ENCODE results near the gene PTGER3. TPM values are rescaled to one million over a fixed set of nuclear protein-coding genes. Genes with fewer than 3 reads are reported as not detected.

The PTGER3 gene
- total RNA-seq, 1 donor from 2014 or later, result 2.6 TPM

DNA sequence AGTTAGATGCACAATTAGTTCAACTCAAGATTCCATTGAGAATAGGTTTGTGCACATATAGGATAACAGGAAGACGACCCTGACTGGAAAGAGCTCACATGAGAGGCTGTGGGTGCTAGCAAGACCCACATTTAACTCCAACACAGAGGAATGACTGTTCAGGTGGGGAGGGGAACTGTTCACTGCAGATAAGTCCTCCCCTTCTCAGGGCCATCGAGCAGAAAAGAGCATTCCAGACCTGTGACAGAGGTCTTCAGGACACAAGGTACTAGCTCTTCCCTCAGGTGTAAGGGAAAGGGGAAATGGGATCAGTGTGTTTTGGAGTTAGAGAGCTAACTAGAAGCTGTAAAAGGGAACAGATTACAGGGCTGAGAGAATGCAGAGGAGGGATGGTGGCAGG lies 8.7 kb downstream of the PTGER3 start:
- H3K9me3 ChIP-seq (ENCODE audit: control insufficient read depth in 3 of 3, low read length in 3 of 3), result no peaks in the 10 kb centered on the region
- peaks cover 0 to 3% (median 2%) of the 10 kb centered on the region in 3 donors for H3K27me3 ChIP-seq (ENCODE audit: control insufficient read depth in 3 of 3, insufficient read depth in 3 of 3, low read length in 3 of 3)
- H3K27ac ChIP-seq (ENCODE audit: low read depth, low read length), result no peak overlapping the region

DNA sequence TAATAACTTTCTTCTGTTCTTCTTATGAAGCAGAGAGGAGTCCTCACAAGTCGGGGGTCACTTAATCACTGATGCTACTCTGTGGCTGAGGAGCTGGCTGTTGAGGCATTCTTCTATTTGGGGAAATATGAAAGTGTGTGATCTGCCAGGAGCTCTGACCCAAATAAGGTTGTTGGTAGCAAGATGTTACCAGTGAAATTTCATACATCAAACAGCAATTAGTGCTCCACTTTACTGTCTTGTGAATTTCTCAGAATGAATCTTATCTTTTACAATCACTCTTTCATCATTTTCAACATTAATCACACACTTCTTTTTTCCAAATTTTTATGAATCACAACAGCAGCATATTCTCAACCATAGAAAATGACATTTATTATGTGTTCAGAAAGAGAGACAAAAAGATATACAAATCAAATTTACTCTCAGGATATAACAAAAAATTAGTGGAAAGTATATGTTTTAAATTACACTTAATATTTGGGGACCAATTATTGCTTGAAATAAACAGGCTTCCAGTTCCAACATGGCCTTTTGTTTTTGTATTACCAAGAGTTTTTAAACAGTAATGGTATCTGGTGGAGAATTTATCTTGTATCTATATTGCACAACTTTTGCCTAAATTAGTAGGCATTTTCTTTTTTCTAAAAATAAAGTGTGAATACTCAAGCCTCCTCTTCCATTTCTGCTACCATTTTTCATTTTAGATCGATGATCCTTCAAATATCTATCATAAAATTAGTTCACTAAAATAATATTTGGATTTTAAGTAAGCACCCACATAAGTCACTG lies 9.6 kb downstream of the PTGER3 start:
- Histone ChIP-seq H3K27ac (ENCODE audit: low read depth, low read length) (no peak overlapping the region), H3K27me3 (ENCODE audit: control insufficient read depth in 3 of 3, insufficient read depth in 3 of 3, low read length in 3 of 3) (peaks cover 0 to 3% (median 2%) of the 10 kb centered on the region in 3 donors), H3K4me3 (ENCODE audit: low read length in 3 of 3) (no peak overlapping the region), H3K9me3 (ENCODE audit: control insufficient read depth in 3 of 3, low read length in 3 of 3) (no peaks in the 10 kb centered on the region), H3K4me1 (ENCODE audit: control insufficient read depth in 3 of 3, insufficient read depth in 3 of 3, low read length in 3 of 3) (no peaks in the 10 kb centered on the region), H3K9ac (ENCODE audit: low read depth in 1 of 3, low read length in 3 of 3) (no peak overlapping the region), H3K36me3 (ENCODE audit: control insufficient read depth in 3 of 3, insufficient read depth in 3 of 3, low read length in 3 of 3) (no peaks in the 10 kb centered on the region)

More for the DNA sequence above, 8.7 kb downstream of the PTGER3 start:
- Histone ChIP-seq H3K4me3 (ENCODE audit: low read length in 3 of 3) (no peak overlapping the region), H3K4me1 (ENCODE audit: control insufficient read depth in 3 of 3, insufficient read depth in 3 of 3, low read length in 3 of 3) (no peaks in the 10 kb centered on the region), H3K36me3 (ENCODE audit: control insufficient read depth in 3 of 3, insufficient read depth in 3 of 3, low read length in 3 of 3) (no peaks in the 10 kb centered on the region), H3K9ac (ENCODE audit: low read depth in 1 of 3, low read length in 3 of 3) (no peak overlapping the region)

DNA sequence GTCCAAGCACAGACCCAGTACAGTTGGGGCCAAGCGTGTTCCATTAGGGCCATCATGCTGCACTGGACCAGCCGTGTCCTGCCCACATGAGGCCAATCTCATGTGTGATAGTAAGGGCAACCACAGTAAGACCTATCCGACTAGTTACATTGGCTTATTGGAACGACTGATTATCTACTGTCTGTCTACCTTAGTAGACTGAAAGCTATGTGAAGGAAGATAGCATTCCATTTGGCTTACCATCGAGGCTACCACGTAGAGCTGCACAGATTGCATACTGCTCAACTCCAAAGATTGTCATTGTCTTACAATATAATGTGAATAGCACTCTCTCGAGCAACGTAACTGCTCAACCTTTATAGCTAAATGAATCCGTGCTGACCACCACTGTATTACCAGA lies 10.6 kb downstream of the PTGER3 start:
- Histone ChIP-seq H3K9ac (ENCODE audit: low read depth in 1 of 3, low read length in 3 of 3) (no peak overlapping the region), H3K27me3 (ENCODE audit: control insufficient read depth in 3 of 3, insufficient read depth in 3 of 3, low read length in 3 of 3) (peaks cover 0 to 3% (median 2%) of the 10 kb centered on the region in 3 donors), H3K4me3 (ENCODE audit: low read length in 3 of 3) (no peak overlapping the region), H3K36me3 (ENCODE audit: control insufficient read depth in 3 of 3, insufficient read depth in 3 of 3, low read length in 3 of 3) (no peaks in the 10 kb centered on the region), H3K27ac (ENCODE audit: low read depth, low read length) (no peak overlapping the region), H3K4me1 (ENCODE audit: control insufficient read depth in 3 of 3, insufficient read depth in 3 of 3, low read length in 3 of 3) (no peaks in the 10 kb centered on the region), H3K9me3 (ENCODE audit: control insufficient read depth in 3 of 3, low read length in 3 of 3) (no peaks in the 10 kb centered on the region)

DNA sequence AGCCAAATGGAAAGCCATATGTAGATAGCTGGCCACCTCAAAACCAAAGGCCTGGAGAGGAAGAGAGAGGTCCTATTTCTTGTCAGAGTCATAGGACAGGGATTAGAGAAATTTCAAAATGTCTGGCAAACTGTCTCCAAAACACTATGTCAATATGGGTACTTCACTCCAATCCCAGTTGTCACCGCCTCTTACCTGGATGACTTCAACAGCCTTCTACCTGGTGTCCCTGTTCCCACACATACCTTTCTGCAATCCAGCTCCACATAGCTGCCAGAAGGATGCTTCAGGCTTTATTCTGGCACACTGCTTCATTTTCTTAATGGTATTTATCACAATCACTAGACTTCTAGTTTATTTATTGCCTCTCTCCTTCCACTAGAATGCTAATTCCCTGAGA lies 14.5 kb downstream of the PTGER3 start:
- H3K9ac ChIP-seq (ENCODE audit: low read depth in 1 of 3, low read length in 3 of 3), result no peak overlapping the region
- no peak overlapping the region for H3K27ac ChIP-seq (ENCODE audit: low read depth, low read length)
- H3K4me1 ChIP-seq (ENCODE audit: control insufficient read depth in 3 of 3, insufficient read depth in 3 of 3, low read length in 3 of 3), result no peaks in the 10 kb centered on the region
- H3K36me3 ChIP-seq (ENCODE audit: control insufficient read depth in 3 of 3, insufficient read depth in 3 of 3, low read length in 3 of 3), result no peaks in the 10 kb centered on the region
- H3K4me3 ChIP-seq (ENCODE audit: low read length in 3 of 3), result no peak overlapping the region
- no peaks in the 10 kb centered on the region for H3K9me3 ChIP-seq (ENCODE audit: control insufficient read depth in 3 of 3, low read length in 3 of 3)
- H3K27me3 ChIP-seq (ENCODE audit: control insufficient read depth in 3 of 3, insufficient read depth in 3 of 3, low read length in 3 of 3), result peaks cover 0 to 3% (median under 1%) of the 10 kb centered on the region in 3 donors

DNA sequence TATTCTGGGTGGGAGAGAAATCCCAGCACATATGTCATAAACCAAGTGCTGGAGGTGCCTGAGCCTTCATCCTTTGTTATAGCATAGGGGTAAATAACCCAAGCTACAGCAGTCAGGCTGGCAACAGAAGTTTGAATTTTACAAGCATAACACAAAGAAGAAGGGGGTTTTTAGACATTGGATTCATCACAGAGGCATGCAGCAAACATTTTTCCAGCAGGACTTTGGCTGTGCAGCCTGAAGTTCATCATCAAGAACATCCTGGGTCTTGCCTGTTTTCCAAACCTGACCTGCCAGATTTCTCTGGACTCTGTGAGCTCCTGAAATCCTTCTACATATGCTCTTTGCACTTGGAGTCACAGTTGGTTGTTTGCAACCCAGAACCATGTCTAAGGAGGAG lies 16.2 kb downstream of the PTGER3 start:
- no peak overlapping the region for H3K27ac ChIP-seq (ENCODE audit: low read depth, low read length)
- H3K9me3 ChIP-seq (ENCODE audit: control insufficient read depth in 3 of 3, low read length in 3 of 3), result no peaks in the 10 kb centered on the region
- H3K4me3 ChIP-seq (ENCODE audit: low read length in 3 of 3), result no peak overlapping the region
- no peaks in the 10 kb centered on the region for H3K4me1 ChIP-seq (ENCODE audit: control insufficient read depth in 3 of 3, insufficient read depth in 3 of 3, low read length in 3 of 3)
- H3K36me3 ChIP-seq (ENCODE audit: control insufficient read depth in 3 of 3, insufficient read depth in 3 of 3, low read length in 3 of 3), result no peaks in the 10 kb centered on the region
- H3K9ac ChIP-seq (ENCODE audit: low read depth in 1 of 3, low read length in 3 of 3), result no peak overlapping the region
- peaks cover 0 to 3% (median 0%) of the 10 kb centered on the region in 3 donors for H3K27me3 ChIP-seq (ENCODE audit: control insufficient read depth in 3 of 3, insufficient read depth in 3 of 3, low read length in 3 of 3)

DNA sequence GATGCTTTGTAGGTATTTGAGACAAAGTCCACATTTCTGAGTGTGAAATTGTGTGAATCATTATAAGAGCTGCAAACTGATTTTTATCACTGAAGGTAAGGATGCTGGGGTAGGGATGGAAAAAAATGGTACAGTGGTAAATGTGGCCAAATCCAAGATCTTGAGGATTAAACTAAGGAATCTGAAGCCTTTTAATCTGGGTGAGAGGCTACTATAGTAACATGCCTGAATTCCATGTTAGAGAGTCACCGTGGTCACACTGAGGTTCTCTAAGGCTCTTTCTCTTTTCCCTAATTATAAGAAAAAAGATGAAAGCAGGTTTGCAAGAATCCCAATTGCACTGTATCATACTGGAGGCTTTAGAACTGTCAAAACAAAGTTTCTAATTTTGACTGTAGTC lies 17.6 kb downstream of the PTGER3 start:
- Histone ChIP-seq H3K27me3 (ENCODE audit: control insufficient read depth in 3 of 3, insufficient read depth in 3 of 3, low read length in 3 of 3) (peaks cover 0 to 3% (median 0%) of the 10 kb centered on the region in 3 donors), H3K9ac (ENCODE audit: low read depth in 1 of 3, low read length in 3 of 3) (no peak overlapping the region), H3K27ac (ENCODE audit: low read depth, low read length) (no peak overlapping the region), H3K4me3 (ENCODE audit: low read length in 3 of 3) (no peak overlapping the region), H3K9me3 (ENCODE audit: control insufficient read depth in 3 of 3, low read length in 3 of 3) (no peaks in the 10 kb centered on the region), H3K4me1 (ENCODE audit: control insufficient read depth in 3 of 3, insufficient read depth in 3 of 3, low read length in 3 of 3) (no peaks in the 10 kb centered on the region), H3K36me3 (ENCODE audit: control insufficient read depth in 3 of 3, insufficient read depth in 3 of 3, low read length in 3 of 3) (no peaks in the 10 kb centered on the region)

DNA sequence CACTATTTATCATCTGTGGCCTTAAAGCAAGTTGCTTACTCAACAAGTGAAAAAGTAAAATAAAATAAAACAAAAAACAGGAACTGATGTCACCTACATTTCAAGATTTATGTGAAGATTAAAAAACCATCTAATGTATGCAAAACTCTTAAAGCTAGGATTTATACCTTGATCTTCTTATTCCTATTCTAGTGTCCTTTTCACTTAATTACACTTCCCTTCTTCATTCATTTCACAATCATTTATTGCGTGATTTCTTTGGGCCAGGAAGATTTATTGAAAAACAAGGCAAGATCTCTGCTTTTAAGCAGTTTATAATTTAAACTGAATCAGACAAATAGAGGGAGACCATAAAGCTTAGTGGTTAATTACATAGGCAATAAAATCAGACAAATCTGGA lies 18.6 kb downstream of the PTGER3 start:
- Histone ChIP-seq H3K36me3 (ENCODE audit: control insufficient read depth in 3 of 3, insufficient read depth in 3 of 3, low read length in 3 of 3) (no peaks in the 10 kb centered on the region), H3K9ac (ENCODE audit: low read depth in 1 of 3, low read length in 3 of 3) (no peak overlapping the region), H3K9me3 (ENCODE audit: control insufficient read depth in 3 of 3, low read length in 3 of 3) (no peaks in the 10 kb centered on the region), H3K27me3 (ENCODE audit: control insufficient read depth in 3 of 3, insufficient read depth in 3 of 3, low read length in 3 of 3) (peaks cover 0 to 3% (median 0%) of the 10 kb centered on the region in 3 donors), H3K4me1 (ENCODE audit: control insufficient read depth in 3 of 3, insufficient read depth in 3 of 3, low read length in 3 of 3) (no peaks in the 10 kb centered on the region), H3K4me3 (ENCODE audit: low read length in 3 of 3) (no peak overlapping the region), H3K27ac (ENCODE audit: low read depth, low read length) (no peak overlapping the region)

DNA sequence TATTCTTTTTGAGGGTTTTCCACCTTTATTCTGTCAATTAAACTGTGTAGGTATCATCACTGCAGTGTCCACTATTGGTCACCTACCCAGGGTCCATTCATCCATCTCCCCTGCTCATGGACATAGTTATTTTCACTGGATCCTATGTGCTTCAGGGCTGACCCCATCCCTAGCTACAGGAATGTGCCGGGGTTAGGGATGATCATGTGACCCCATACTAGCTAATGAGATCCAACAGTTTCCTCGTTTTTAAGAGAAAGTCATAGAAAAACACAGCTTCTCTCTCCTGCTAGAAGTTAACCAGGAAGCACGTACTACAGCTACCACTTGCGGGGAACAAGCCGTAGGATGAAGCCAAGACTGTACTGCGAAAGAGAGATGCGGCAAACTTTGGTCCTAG lies 19.6 kb downstream of the PTGER3 start:
- Histone ChIP-seq H3K27me3 (ENCODE audit: control insufficient read depth in 3 of 3, insufficient read depth in 3 of 3, low read length in 3 of 3) (peaks cover 0 to 3% (median 0%) of the 10 kb centered on the region in 3 donors), H3K27ac (ENCODE audit: low read depth, low read length) (no peak overlapping the region), H3K9me3 (ENCODE audit: control insufficient read depth in 3 of 3, low read length in 3 of 3) (no peaks in the 10 kb centered on the region), H3K4me3 (ENCODE audit: low read length in 3 of 3) (no peak overlapping the region), H3K36me3 (ENCODE audit: control insufficient read depth in 3 of 3, insufficient read depth in 3 of 3, low read length in 3 of 3) (no peaks in the 10 kb centered on the region), H3K9ac (ENCODE audit: low read depth in 1 of 3, low read length in 3 of 3) (no peak overlapping the region), H3K4me1 (ENCODE audit: control insufficient read depth in 3 of 3, insufficient read depth in 3 of 3, low read length in 3 of 3) (no peaks in the 10 kb centered on the region)

DNA sequence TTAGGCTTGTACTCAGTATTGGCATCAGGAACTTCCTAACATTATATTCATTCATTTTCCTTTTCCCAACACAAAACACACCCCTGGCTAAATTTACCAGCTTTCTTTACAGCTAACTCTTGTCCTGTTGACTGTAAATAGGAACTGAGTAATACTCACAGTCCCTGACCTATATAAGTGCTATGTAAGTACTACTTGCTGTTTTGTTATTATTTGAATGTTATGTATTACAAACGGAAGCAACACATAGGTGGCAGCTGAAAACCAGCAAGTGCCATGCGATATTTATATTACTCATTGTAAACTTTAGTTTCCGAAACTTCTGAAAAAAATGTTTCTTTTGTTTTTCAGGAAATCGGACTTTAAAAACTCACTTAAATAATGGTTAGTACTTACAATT lies 21.5 kb downstream of the PTGER3 start:
- Histone ChIP-seq H3K27ac (ENCODE audit: low read depth, low read length) (no peak overlapping the region), H3K9ac (ENCODE audit: low read depth in 1 of 3, low read length in 3 of 3) (no peak overlapping the region), H3K27me3 (ENCODE audit: control insufficient read depth in 3 of 3, insufficient read depth in 3 of 3, low read length in 3 of 3) (peaks cover 0 to 3% (median 0%) of the 10 kb centered on the region in 3 donors), H3K4me1 (ENCODE audit: control insufficient read depth in 3 of 3, insufficient read depth in 3 of 3, low read length in 3 of 3) (no peaks in the 10 kb centered on the region), H3K9me3 (ENCODE audit: control insufficient read depth in 3 of 3, low read length in 3 of 3) (no peaks in the 10 kb centered on the region), H3K4me3 (ENCODE audit: low read length in 3 of 3) (no peak overlapping the region), H3K36me3 (ENCODE audit: control insufficient read depth in 3 of 3, insufficient read depth in 3 of 3, low read length in 3 of 3) (no peaks in the 10 kb centered on the region)

DNA sequence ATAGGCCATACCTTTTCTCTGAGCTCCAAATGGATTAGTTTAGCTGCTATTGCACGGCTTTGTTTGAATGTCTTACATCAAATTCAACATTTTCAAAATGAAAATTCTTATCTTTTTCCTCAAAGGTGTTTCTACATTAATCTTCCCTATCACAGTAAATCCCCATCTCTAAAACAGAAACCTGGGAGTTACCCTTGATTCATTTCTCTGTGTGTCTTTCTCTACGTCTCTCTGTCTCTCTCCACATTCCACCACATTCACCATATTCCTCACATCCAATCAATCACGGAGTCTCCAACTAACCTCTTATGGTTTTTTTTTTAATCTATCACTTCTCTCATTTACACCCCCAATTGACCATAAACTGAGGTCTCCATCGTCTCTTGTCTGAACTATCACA lies 24.1 kb downstream of the PTGER3 start:
- Histone ChIP-seq H3K4me1 (ENCODE audit: control insufficient read depth in 3 of 3, insufficient read depth in 3 of 3, low read length in 3 of 3) (no peaks in the 10 kb centered on the region), H3K36me3 (ENCODE audit: control insufficient read depth in 3 of 3, insufficient read depth in 3 of 3, low read length in 3 of 3) (no peaks in the 10 kb centered on the region), H3K27me3 (ENCODE audit: control insufficient read depth in 3 of 3, insufficient read depth in 3 of 3, low read length in 3 of 3) (peaks cover 0 to 3% (median 0%) of the 10 kb centered on the region in 3 donors), H3K9me3 (ENCODE audit: control insufficient read depth in 3 of 3, low read length in 3 of 3) (no peaks in the 10 kb centered on the region), H3K27ac (ENCODE audit: low read depth, low read length) (no peak overlapping the region), H3K9ac (ENCODE audit: low read depth in 1 of 3, low read length in 3 of 3) (no peak overlapping the region), H3K4me3 (ENCODE audit: low read length in 3 of 3) (no peak overlapping the region)

All from skeletal muscle tissue (tissue), 4 donors.